Astrocyte (in vitro differentiated cells and primary cell): ENCODE results near the gene RHPN2.

Experiments used
- EZH2 ChIP-seq: IDR thresholded peaks from 2 replicates; pipeline ENCODE4 v1.6.1; 2012; ENCODE audit warnings: mild to moderate bottlenecking, low read length, inconsistent platforms; ENCODE audit not compliant: insufficient read depth
- TF ChIP-seq, protein P1 (sequence below): IDR thresholded peaks from 2 replicates; pipeline ENCODE4 v1.5.1; 2011; ENCODE audit warnings: low read depth, mild to moderate bottlenecking, inconsistent platforms, low read length, moderate library complexity; ENCODE audit not compliant: insufficient read depth

DNA sequence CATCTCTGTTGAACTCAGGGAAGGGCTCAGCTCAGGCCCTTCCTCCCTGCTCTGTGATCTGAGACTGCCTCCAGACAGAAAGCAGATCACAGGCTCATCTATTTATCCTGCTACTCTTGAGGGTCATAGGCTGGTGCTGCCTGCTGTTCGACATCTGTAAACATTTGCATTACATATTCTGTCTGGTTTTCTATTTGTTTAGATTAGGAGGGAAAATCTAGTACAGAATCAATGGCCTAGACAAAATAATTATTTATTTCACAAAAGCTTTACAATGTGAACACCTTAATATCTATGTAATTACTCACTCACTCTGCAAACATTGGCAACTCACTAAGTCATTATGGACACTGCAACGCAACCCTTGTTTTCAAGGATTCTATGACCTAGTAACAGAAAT lies 135.9 kb downstream of the RHPN2 start:
- TF ChIP-seq EZH2, result no peak
- TF ChIP-seq, protein P1, sequence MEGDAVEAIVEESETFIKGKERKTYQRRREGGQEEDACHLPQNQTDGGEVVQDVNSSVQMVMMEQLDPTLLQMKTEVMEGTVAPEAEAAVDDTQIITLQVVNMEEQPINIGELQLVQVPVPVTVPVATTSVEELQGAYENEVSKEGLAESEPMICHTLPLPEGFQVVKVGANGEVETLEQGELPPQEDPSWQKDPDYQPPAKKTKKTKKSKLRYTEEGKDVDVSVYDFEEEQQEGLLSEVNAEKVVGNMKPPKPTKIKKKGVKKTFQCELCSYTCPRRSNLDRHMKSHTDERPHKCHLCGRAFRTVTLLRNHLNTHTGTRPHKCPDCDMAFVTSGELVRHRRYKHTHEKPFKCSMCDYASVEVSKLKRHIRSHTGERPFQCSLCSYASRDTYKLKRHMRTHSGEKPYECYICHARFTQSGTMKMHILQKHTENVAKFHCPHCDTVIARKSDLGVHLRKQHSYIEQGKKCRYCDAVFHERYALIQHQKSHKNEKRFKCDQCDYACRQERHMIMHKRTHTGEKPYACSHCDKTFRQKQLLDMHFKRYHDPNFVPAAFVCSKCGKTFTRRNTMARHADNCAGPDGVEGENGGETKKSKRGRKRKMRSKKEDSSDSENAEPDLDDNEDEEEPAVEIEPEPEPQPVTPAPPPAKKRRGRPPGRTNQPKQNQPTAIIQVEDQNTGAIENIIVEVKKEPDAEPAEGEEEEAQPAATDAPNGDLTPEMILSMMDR, result no peak
